ENCODE data around the gene AURKA.
"Not testable (repeated sequence)": the region's sequence is repeated elsewhere in the genome, so short reads cannot be mapped to it uniquely, and the experiment has no call there.

Gene AURKA

GRCh38 chr20:56422076-56422823 is 30.2 kb upstream of the AURKA start:
- DNase-seq (ENCODE audit: low read depth in 2 of 2) = no peak

- no peak for DNase-seq (ENCODE audit: low read depth in 2 of 2)
These were observed 29.1 kb upstream of the AURKA start for GRCh38 chr20:56420940-56421688.

GRCh38 chr20:56420028-56420427 is 28.0 kb upstream of the AURKA start:
- DNase-seq (ENCODE audit: low read depth in 2 of 2) = no peak

- no peak for DNase-seq (ENCODE audit: low read depth in 2 of 2)
These were observed 26.4 kb upstream of the AURKA start for GRCh38 chr20:56418385-56418861.

- DNase-seq (ENCODE audit: low read depth in 2 of 2) = no peak
These were observed 25.9 kb upstream of the AURKA start for GRCh38 chr20:56417911-56418310.

GRCh38 chr20:56417402-56417801 is 25.4 kb upstream of the AURKA start:
- no peak for DNase-seq (ENCODE audit: low read depth in 2 of 2)

GRCh38 chr20:56414842-56415765 is 23.1 kb upstream of the AURKA start:
- peak in 1 of 2 donors; percentile 26 for DNase-seq (ENCODE audit: low read depth in 2 of 2)

GRCh38 chr20:56412949-56413348 is 20.9 kb upstream of the AURKA start:
- DNase-seq (ENCODE audit: low read depth in 2 of 2) = no peak

- DNase-seq (ENCODE audit: low read depth in 2 of 2) = no peak
These were observed 20.4 kb upstream of the AURKA start for GRCh38 chr20:56412473-56412790.

GRCh38 chr20:56411759-56412472 is 19.9 kb upstream of the AURKA start, which contains the start of gene CASS4:
TSS of gene CASS4 (plus strand) at chr20:56412260. CDS start at chr20:56412459, 199 bp downstream.
- no peak for DNase-seq (ENCODE audit: low read depth in 2 of 2)

- not testable (repeated sequence) for DNase-seq (ENCODE audit: low read depth in 2 of 2)
These were observed 19.3 kb upstream of the AURKA start for GRCh38 chr20:56411287-56411686.

- no peak for DNase-seq (ENCODE audit: low read depth in 2 of 2)
These were observed 17.9 kb upstream of the AURKA start for GRCh38 chr20:56409956-56410355.

GRCh38 chr20:56409521-56409920 is 17.5 kb upstream of the AURKA start:
- DNase-seq (ENCODE audit: low read depth in 2 of 2) = no peak

GRCh38 chr20:56406910-56407309 is 14.9 kb upstream of the AURKA start:
- no peak for DNase-seq (ENCODE audit: low read depth in 2 of 2)

GRCh38 chr20:56405356-56405755 is 13.3 kb upstream of the AURKA start:
- DNase-seq (ENCODE audit: low read depth in 2 of 2) = not testable (repeated sequence)

- no peak for DNase-seq (ENCODE audit: low read depth in 2 of 2)
These were observed 11.4 kb upstream of the AURKA start for GRCh38 chr20:56403465-56403864.

GRCh38 chr20:56400001-56400640 is 8.1 kb upstream of the AURKA start:
- peak in 1 of 2 donors; percentile 65 for DNase-seq (ENCODE audit: low read depth in 2 of 2)

- no peak for DNase-seq (ENCODE audit: low read depth in 2 of 2)
These were observed 3.2 kb upstream of the AURKA start for GRCh38 chr20:56395166-56395565.

- DNase-seq (ENCODE audit: low read depth in 2 of 2) = no peak
These were observed 1.6 kb upstream of the AURKA start for GRCh38 chr20:56393653-56394052.

- DNase-seq (ENCODE audit: low read depth in 2 of 2) = no peak
These were observed 967 bp upstream of the AURKA start for GRCh38 chr20:56392881-56393482.

All from stimulated activated CD4-positive, alpha-beta T cell treated with anti-CD3 and anti-CD28 coated beads, Interleukin-1b, Interleukin-23, amount 100 ng/mL, for 4 hours (primary cell).